SK-N-MC (cell line): ENCODE data around the gene CTXND2.
"Not testable (repeated sequence)": the region's sequence is repeated elsewhere in the genome, so short reads cannot be mapped to it uniquely, and the experiment has no call there.

Source experiments
- DNase-seq: peaks from one replicate; pipeline ENCODE4 v3.0.0-alpha.2; 2011; ENCODE audit warnings: low read depth, low spot score
- H3K27ac ChIP-seq: fragments of 200-600 bp; sonication (generic); 2 replicates; pipeline ENCODE4 v1.5.1; 2016; ENCODE audit warnings: mixed run types
- H3K36me3 ChIP-seq: fragments of 200-600 bp; sonication (generic); 2 replicates; pipeline ENCODE4 v1.6.1; 2017; ENCODE audit warnings: antibody characterized with exemption, low read length, mixed read lengths; ENCODE audit not compliant: insufficient read depth
- H3K4me3 ChIP-seq: fragments of 200-600 bp; sonication (generic); 2 replicates; pipeline ENCODE4 v1.5.1; 2016
- H3K9ac ChIP-seq: fragments of 200-600 bp; sonication (generic); 2 replicates; pipeline ENCODE4 v1.8.0; 2017; ENCODE audit warnings: mixed run types, mixed read lengths; ENCODE audit not compliant: insufficient read length
- H3K9me3 ChIP-seq: fragments of 200-600 bp; sonication (generic); 2 replicates; pipeline ENCODE4 v1.6.1; 2017; ENCODE audit warnings: low read depth, mild to moderate bottlenecking, antibody characterized with exemption, low read length, moderate library complexity, mixed read lengths
- EZH2 ChIP-seq: fragments of 200-600 bp; sonication (generic); IDR thresholded peaks from one replicate; pipeline ENCODE4 v1.6.1; 2017; ENCODE audit warnings: antibody characterized with exemption
- FOXP2 ChIP-seq: optimal IDR thresholded peaks from 2 replicates; pipeline ENCODE3; 2011; ENCODE audit warnings: mild to moderate bottlenecking, moderate library complexity; ENCODE audit not compliant: insufficient read depth; ENCODE audit errors: extremely low read length, control extremely low read depth
- POLR2AphosphoS5 ChIP-seq: IDR thresholded peaks from 2 replicates; pipeline ENCODE4 v1.6.1; 2012; ENCODE audit warnings: mild to moderate bottlenecking, low read depth, low read length, borderline replicate concordance

The CTXND2 gene

DNA sequence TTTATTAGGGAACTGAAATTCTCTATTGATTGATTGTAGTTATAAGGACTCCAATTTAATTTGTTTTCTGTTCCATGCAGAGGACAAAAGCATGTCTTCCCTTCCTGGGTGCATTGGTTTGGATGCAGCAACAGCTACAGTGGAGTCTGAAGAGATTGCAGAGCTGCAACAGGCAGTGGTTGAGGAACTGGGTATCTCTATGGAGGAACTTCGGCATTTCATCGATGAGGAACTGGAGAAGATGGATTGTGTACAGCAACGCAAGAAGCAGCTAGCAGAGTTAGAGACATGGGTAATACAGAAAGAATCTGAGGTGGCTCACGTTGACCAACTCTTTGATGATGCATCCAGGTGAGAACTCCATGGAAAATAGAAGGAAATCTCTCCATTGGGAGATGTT is 40.7 kb downstream of the CTXND2 start:
- Histone ChIP-seq H3K9ac (no peak overlapping the region), H3K4me3 (peak overlapping the region; percentile 100; the same call in 1 of the 2 replicates), H3K9me3 (peaks cover 12% of the 10 kb centered on the region; the same call in 1 of the 2 replicates), H3K36me3 (peaks cover 49% of the 10 kb centered on the region), H3K27ac (peak overlapping the region; percentile 3; the same call in 1 of the 2 replicates)
- DNase-seq, result no peak
- TF ChIP-seq POLR2AphosphoS5, result no peak
- TF ChIP-seq EZH2, result no peak
- no peak for TF ChIP-seq FOXP2

DNA sequence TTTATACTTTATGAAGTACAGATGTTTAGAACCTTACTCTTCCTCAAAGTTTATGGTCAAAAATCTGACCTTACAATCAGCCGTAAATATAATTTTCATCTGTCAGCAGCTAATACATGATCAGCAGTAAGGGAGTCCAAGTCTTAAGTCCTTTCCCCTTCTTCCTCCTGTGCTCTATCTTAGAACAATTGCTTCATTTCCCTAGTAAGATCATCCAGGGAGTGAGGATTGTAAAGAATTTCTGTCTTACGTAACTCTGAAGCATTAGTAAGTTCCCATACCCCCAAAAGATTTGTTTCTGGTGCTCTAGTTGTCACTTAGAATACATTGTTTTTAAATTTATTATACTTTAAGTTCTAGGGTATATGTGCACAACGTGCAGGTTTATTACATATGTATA is 41.4 kb downstream of the CTXND2 start:
- DNase-seq, result no peak
- Histone ChIP-seq H3K36me3 (peaks cover 55% of the 10 kb centered on the region), H3K9me3 (peaks cover 12% of the 10 kb centered on the region; the same call in 1 of the 2 replicates), H3K4me3 (no peak overlapping the region), H3K9ac (no peak overlapping the region), H3K27ac (no peak overlapping the region)
- TF ChIP-seq EZH2, result no peak
- TF ChIP-seq FOXP2, result no peak
- TF ChIP-seq POLR2AphosphoS5, result no peak

DNA sequence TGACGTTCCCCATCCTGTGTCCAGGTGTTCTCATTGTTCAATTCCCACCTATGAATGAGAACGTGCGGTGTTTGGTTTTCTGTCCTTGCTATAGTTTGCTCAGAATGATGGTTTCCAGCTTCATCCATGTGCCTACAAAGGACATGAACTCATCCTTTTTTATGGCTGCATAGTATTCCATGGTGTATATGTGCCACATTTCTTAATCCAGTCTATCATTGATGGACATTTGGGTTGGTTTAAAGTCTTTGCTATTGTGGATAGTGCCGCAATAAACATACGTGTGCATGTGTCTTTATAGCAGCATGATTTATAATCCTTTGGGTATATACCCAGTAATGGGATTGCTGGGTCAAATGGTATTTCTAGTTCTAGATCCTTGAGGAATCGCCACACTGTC is 41.8 kb downstream of the CTXND2 start:
- not testable (repeated sequence) for H3K4me3 ChIP-seq, DNase-seq, H3K9ac ChIP-seq, H3K27ac ChIP-seq
- H3K9me3 ChIP-seq, result peaks cover 12% of the 10 kb centered on the region; the same call in 1 of the 2 replicates
- peaks cover 58% of the 10 kb centered on the region for H3K36me3 ChIP-seq

GRCh38 chr1:150931773-150932172 is 44.8 kb downstream of the CTXND2 start:
- peak; percentile 8 for DNase-seq
- H3K27ac ChIP-seq, result no peak overlapping the region
- H3K36me3 ChIP-seq, result peaks cover 80% of the 10 kb centered on the region
- H3K4me3 ChIP-seq, result no peak overlapping the region
- no peak overlapping the region for H3K9ac ChIP-seq
- no peak for TF ChIP-seq POLR2AphosphoS5
- no peak for TF ChIP-seq EZH2
- no peak for TF ChIP-seq FOXP2
- H3K9me3 ChIP-seq, result peaks cover 12% of the 10 kb centered on the region; the same call in 1 of the 2 replicates

- Histone ChIP-seq H3K9me3 (no peaks in the 10 kb centered on the region), H3K4me3 (no peak overlapping the region), H3K36me3 (peaks cover 77% of the 10 kb centered on the region), H3K27ac (no peak overlapping the region), H3K9ac (no peak overlapping the region)
- no peak for DNase-seq
- no peak for TF ChIP-seq FOXP2
- TF ChIP-seq EZH2, result no peak
Observed at GRCh38 chr1:150944856-150945255, 57.9 kb downstream of the CTXND2 start.

- H3K36me3 ChIP-seq, result peaks cover 69% of the 10 kb centered on the region
- TF ChIP-seq POLR2AphosphoS5 (no peak), EZH2 (no peak)
Observed at GRCh38 chr1:150954708-150955107, 67.8 kb downstream of the CTXND2 start.

GRCh38 chr1:150955280-150955679 is 68.3 kb downstream of the CTXND2 start:
- Histone ChIP-seq H3K9me3 (no peaks in the 10 kb centered on the region), H3K9ac (no peak overlapping the region), H3K27ac (no peak overlapping the region; the same call in 1 of the 2 replicates), H3K36me3 (peaks cover 70% of the 10 kb centered on the region), H3K4me3 (no peak overlapping the region)
- no peak for DNase-seq
- no peak for TF ChIP-seq FOXP2
- TF ChIP-seq EZH2, result no peak
- no peak for TF ChIP-seq POLR2AphosphoS5

More at GRCh38 chr1:150954708-150955107, 67.8 kb downstream of the CTXND2 start:
- DNase-seq, result no peak
- Histone ChIP-seq H3K9me3 (no peaks in the 10 kb centered on the region), H3K4me3 (no peak overlapping the region), H3K9ac (no peak overlapping the region), H3K27ac (no peak overlapping the region; the same call in 1 of the 2 replicates)

DNA sequence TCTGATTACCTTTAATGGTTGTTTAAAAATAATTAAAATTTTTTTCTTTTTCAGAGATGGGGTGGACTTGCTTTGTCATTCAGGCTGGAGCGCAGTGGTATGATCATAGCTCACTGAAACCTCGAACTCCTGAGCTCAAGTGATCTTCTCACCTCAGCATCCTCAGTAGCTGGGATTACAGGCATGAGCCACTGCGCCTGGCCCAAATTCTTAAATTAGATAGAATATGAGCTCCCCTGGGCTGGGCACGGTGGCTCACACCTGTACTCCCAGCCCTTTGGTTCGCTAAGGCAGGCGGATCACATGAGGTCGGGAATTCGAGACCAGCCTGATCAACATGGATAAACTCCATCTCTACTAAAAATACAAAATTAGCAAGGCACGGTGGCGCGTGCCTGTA is 70.7 kb downstream of the CTXND2 start:
- Histone ChIP-seq H3K9ac (no peak overlapping the region), H3K36me3 (peaks cover 73% of the 10 kb centered on the region), H3K9me3 (no peaks in the 10 kb centered on the region), H3K27ac (no peak overlapping the region), H3K4me3 (no peak overlapping the region)
- TF ChIP-seq FOXP2, result no peak
- TF ChIP-seq EZH2, result no peak
- no peak for TF ChIP-seq POLR2AphosphoS5
- no peak for DNase-seq

DNA sequence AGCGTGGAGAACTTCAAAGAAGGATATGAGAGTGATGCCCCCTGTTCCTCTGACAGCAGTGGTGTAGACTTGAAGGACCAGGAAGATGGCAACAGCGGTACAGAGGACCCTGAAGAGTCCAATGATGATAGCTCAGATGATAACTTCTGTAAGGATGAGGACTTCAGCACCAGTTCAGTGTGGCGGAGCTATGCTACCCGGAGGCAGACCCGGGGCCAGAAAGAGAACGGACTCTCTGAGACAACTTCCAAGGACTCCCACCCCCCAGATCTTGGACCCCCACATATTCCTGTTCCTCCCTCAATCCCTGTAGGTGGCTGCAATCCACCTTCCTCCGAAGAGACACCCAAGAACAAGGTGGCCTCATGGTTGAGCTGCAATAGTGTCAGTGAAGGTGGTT is 73.7 kb downstream of the CTXND2 start:
- Histone ChIP-seq H3K4me3 (no peak overlapping the region), H3K9me3 (no peaks in the 10 kb centered on the region), H3K36me3 (peaks cover 79% of the 10 kb centered on the region), H3K9ac (no peak overlapping the region), H3K27ac (no peak overlapping the region)
- no peak for DNase-seq
- no peak for TF ChIP-seq EZH2
- TF ChIP-seq FOXP2, result no peak
